B cell (primary cell): ENCODE data around the gene SHC3. TPM values are rescaled to one million over a fixed set of nuclear protein-coding genes. Genes with fewer than 3 reads are reported as not detected.

ENCODE experiments used
- ATAC-seq: fragments of 200-7000 bp; cut with Tn5 transposase; one replicate; pipeline ENCODE4 v1.10.0; 2021; ENCODE audit warnings: low read depth, mild to moderate bottlenecking, moderate number of reproducible peaks, moderate library complexity
- CTCF ChIA-PET: fragments of 350-600 bp; sonication (Branson Sonifier 250); formaldehyde crosslinking; loops from one replicate; lab custom pipeline; 2021; ENCODE audit warnings: antibody characterized with exemption, inconsistent platforms; lab: Charles Lee
- POLR2A ChIA-PET: fragments of 350-600 bp; sonication (Branson Sonifier 250); formaldehyde crosslinking; loops from one replicate; lab custom pipeline; 2021; ENCODE audit warnings: antibody characterized with exemption; lab: Charles Lee
- DNase-seq: peaks from one replicate; pipeline ENCODE4 v3.0.0; 2013
- H2AFZ ChIP-seq: 2 replicates; pipeline ENCODE4 v1.6.1; 2012; ENCODE audit warnings: mild to moderate bottlenecking, low read depth, low read length; ENCODE audit not compliant: insufficient read depth, poor library complexity, severe bottlenecking
- H3K27ac ChIP-seq, 2 donors: 1 replicate in 1 of 2; 2 replicates in 1 of 2; pipeline ENCODE4 v1.5.1; 2012 to 2013; ENCODE audit warnings: low read length in 2 of 2, mild to moderate bottlenecking in 2 of 2, moderate library complexity in 1 of 2
- H3K27me3 ChIP-seq, 4 experiments: fragments of 200-600 bp in 1 of 4; sonication (generic) in 1 of 4; replicated peaks in 1 of 4; 1 replicate in 2 of 4; 2 replicates in 2 of 4; pipeline versions ENCODE4 v1.6.1 to v1.7.0; 2013 to 2016; ENCODE audit warnings: low read length in 3 of 4, mild to moderate bottlenecking in 2 of 4, mixed read lengths in 1 of 4, moderate library complexity in 1 of 4; ENCODE audit not compliant: insufficient read depth in 4 of 4, control insufficient read depth in 3 of 4; ENCODE audit errors: control extremely low read depth in 1 of 4
- H3K36me3 ChIP-seq, 2 experiments: replicated peaks in 1 of 2; 1 replicate in 1 of 2; 2 replicates in 1 of 2; pipeline versions ENCODE4 v1.6.1 to v1.7.1; 2013; ENCODE audit warnings: low read length in 1 of 2; ENCODE audit not compliant: insufficient read depth in 2 of 2, control insufficient read depth in 1 of 2; ENCODE audit errors: control extremely low read depth in 1 of 2, extremely low read depth in 1 of 2
- H3K4me1 ChIP-seq, 2 donors: fragments of 200-600 bp in 1 of 2; sonication (generic) in 1 of 2; 1 replicate in 1 of 2; 2 replicates in 1 of 2; pipeline versions ENCODE4 v1.5.1 to v1.6.1; 2013 to 2017; ENCODE audit warnings: low read length in 2 of 2; ENCODE audit not compliant: control insufficient read depth in 2 of 2, insufficient read depth in 2 of 2
- H3K4me2 ChIP-seq: replicated peaks from 2 replicates; pipeline ENCODE3; 2012; ENCODE audit warnings: mild to moderate bottlenecking, low read depth, low read length; ENCODE audit not compliant: poor library complexity, severe bottlenecking
- H3K4me3 ChIP-seq, 5 experiments: fragments of 200-600 bp in 1 of 5; sonication (generic) in 1 of 5; 1 replicate in 3 of 5; 2 replicates in 2 of 5; pipeline versions ENCODE4 v1.5.1 to v1.7.0; 2011 to 2016; ENCODE audit warnings: low read length in 4 of 5, mild to moderate bottlenecking in 4 of 5, low read depth in 2 of 5, control low read depth in 1 of 5, moderate library complexity in 1 of 5; ENCODE audit not compliant: insufficient read depth in 1 of 5; ENCODE audit errors: control extremely low read depth in 1 of 5, extremely low read depth in 1 of 5
- H3K79me2 ChIP-seq: fragments of 200-600 bp; sonication (generic); one replicate; pipeline ENCODE4 v1.6.0; 2016; ENCODE audit warnings: low read length; ENCODE audit not compliant: control insufficient read depth, insufficient read depth
- H3K9ac ChIP-seq: fragments of 200-600 bp; sonication (generic); 2 replicates; pipeline ENCODE4 v1.6.1; 2017; ENCODE audit warnings: mild to moderate bottlenecking, low read length, moderate library complexity
- H3K9me3 ChIP-seq, 3 donors: one replicate each; pipeline versions ENCODE4 v1.6.1 to v1.7.1; 2013; ENCODE audit warnings: low read length in 2 of 3; ENCODE audit not compliant: control insufficient read depth in 2 of 3, insufficient read depth in 1 of 3; ENCODE audit errors: control extremely low read depth in 1 of 3
- H4K20me1 ChIP-seq: 2 replicates; pipeline ENCODE4 v1.6.0; 2012; ENCODE audit warnings: mild to moderate bottlenecking, low read length; ENCODE audit not compliant: insufficient read depth, control insufficient read depth, poor library complexity, severe bottlenecking
- H3K27ac Mint-ChIP-seq: one replicate; pipeline ENCODE4 v1.8.0; 2021; ENCODE audit warnings: mixed read lengths
- H3K27me3 Mint-ChIP-seq: one replicate; pipeline ENCODE4 v1.8.0; 2021; ENCODE audit warnings: mixed read lengths
- H3K4me1 Mint-ChIP-seq: one replicate; pipeline ENCODE4 v1.8.0; 2021; ENCODE audit warnings: mixed read lengths
- H3K4me3 Mint-ChIP-seq: one replicate; pipeline ENCODE4 v1.8.0; 2021; ENCODE audit warnings: mixed read lengths
- H3K9me3 Mint-ChIP-seq: one replicate; pipeline ENCODE4 v1.8.0; 2022; ENCODE audit warnings: mixed read lengths; ENCODE audit not compliant: insufficient read depth
- EZH2 ChIP-seq: IDR thresholded peaks from 2 replicates; pipeline ENCODE4 v1.6.1; 2012; ENCODE audit warnings: borderline replicate concordance, low read depth, mild to moderate bottlenecking, moderate library complexity, low read length; ENCODE audit not compliant: insufficient read depth, poor library complexity, severe bottlenecking
- WGBS: methylation state at CpG from one replicate; pipeline ENCODE4 v1.1.5; 2013; ENCODE audit warnings: missing lambda C conversion rate; ENCODE audit not compliant: insufficient coverage; 5-methylcytosine and 5-hydroxymethylcytosine counted together
- intact Hi-C: fragments of 100-400 bp; cut with micrococcal nuclease; formaldehyde crosslinking; loops from one replicate; pipeline ENCODE4 v1.10.0; 2022
- polyA plus RNA-seq: library from polyadenylated mRNA; depleted of rRNA; stranded (reverse); fragments of >200 nt; gene quantifications from 2 replicates; pipeline ENCODE4 v1.2.3, GENCODE V29; 2012
- total RNA-seq, 2 donors: library from RNA; stranded (reverse); fragments of 120-200 nt in 1 of 2; gene quantifications; 1 replicate in 1 of 2; 2 replicates in 1 of 2; pipeline versions ENCODE4 v1.2.3 to v1.2.4, GENCODE V29; 2013 to 2022
- TF ChIP-seq, protein P1 (sequence below): fragments of 200-600 bp; IDR thresholded peaks from one replicate; pipeline ENCODE4 v1.8.0; 2022; ENCODE audit warnings: antibody characterized with exemption, mild to moderate bottlenecking

SHC3 gene
- total and polyA plus RNA-seq, 2 donors (not counting 1 experiment from before 2014, with no cell fraction given) = 0.03 TPM; not detected in 1

DNA sequence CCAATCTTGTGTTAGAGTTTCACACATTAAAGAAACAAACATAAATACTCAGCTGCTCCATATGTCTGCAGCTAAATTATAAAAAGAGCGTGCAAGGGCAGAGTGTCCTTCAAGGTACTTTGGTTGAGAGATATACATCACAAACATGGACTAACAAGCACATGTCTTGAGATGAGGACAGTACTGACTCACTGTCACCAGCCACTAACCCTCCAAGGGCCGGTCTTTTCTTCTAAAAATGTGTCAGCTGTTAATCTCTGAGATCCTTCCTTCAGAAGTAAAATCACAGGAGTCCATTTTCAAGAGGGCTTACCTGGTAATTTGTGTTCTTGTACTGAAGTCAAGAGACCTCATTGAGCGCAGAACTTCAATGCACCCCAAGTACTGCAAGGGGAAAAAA lies 66.4 kb downstream of the SHC3 start:
- TF ChIP-seq, protein P1, sequence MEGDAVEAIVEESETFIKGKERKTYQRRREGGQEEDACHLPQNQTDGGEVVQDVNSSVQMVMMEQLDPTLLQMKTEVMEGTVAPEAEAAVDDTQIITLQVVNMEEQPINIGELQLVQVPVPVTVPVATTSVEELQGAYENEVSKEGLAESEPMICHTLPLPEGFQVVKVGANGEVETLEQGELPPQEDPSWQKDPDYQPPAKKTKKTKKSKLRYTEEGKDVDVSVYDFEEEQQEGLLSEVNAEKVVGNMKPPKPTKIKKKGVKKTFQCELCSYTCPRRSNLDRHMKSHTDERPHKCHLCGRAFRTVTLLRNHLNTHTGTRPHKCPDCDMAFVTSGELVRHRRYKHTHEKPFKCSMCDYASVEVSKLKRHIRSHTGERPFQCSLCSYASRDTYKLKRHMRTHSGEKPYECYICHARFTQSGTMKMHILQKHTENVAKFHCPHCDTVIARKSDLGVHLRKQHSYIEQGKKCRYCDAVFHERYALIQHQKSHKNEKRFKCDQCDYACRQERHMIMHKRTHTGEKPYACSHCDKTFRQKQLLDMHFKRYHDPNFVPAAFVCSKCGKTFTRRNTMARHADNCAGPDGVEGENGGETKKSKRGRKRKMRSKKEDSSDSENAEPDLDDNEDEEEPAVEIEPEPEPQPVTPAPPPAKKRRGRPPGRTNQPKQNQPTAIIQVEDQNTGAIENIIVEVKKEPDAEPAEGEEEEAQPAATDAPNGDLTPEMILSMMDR = no peak
- no peak for TF ChIP-seq EZH2
- DNase-seq (no peak), ATAC-seq (no peak)
- H3K4me3 Mint-ChIP-seq = no peak overlapping the region
- ChIA-PET POLR2A (no interaction called here), CTCF (no interaction called here)
- Histone ChIP-seq H3K9ac (no peak overlapping the region), H3K36me3 (no peaks in the 10 kb centered on the region), H3K4me2 (no peak overlapping the region), H4K20me1 (no peaks in the 10 kb centered on the region), H3K4me3 (no peak overlapping the region), H2AFZ (no peak overlapping the region), H3K9me3 (no peaks in the 10 kb centered on the region), H3K79me2 (no peaks in the 10 kb centered on the region), H3K27me3 (peaks cover 0 to 5% (median 0%) of the 10 kb centered on the region in 4 experiments), H3K4me1 (no peaks in the 10 kb centered on the region), H3K27ac (no peak overlapping the region)
- no peaks in the 10 kb centered on the region for H3K4me1 Mint-ChIP-seq
- H3K27me3 Mint-ChIP-seq = peaks cover 26% of the 10 kb centered on the region
- peaks cover 5% of the 10 kb centered on the region for H3K9me3 Mint-ChIP-seq
- intact Hi-C loops = no loop called here
- H3K27ac Mint-ChIP-seq = no peak overlapping the region
- 83% methylated on average over 1 of the region's 3 CpGs for WGBS

DNA sequence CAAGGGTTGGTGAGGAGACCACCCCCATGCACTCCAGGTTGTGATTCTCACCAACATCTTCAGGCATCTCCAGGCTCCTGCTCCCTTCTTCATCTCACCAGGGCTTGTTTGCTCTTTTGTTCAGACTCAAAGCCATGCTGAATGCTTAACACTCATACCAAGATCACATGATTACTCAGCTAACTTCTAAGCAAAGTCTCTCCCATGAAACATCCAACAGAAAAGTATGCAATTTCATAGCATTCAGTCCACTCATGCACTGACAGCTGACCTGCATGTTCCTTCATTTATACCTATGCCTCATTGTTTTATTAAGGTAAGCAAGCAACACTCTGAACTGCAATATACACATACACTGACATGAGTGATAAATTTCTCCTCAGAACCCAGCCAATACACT lies 69.0 kb downstream of the SHC3 start:
- Histone ChIP-seq H3K27ac (no peak overlapping the region), H3K9ac (no peak overlapping the region), H3K9me3 (no peaks in the 10 kb centered on the region), H3K4me3 (no peak overlapping the region), H2AFZ (no peak overlapping the region), H3K36me3 (no peaks in the 10 kb centered on the region), H3K27me3 (peaks cover 0 to 5% (median 3%) of the 10 kb centered on the region in 4 experiments), H3K4me2 (no peak overlapping the region), H3K4me1 (no peaks in the 10 kb centered on the region), H4K20me1 (no peaks in the 10 kb centered on the region), H3K79me2 (no peaks in the 10 kb centered on the region)
- Mint-ChIP-seq H3K27me3 (peaks cover 19% of the 10 kb centered on the region), H3K27ac (no peak overlapping the region), H3K4me1 (no peaks in the 10 kb centered on the region), H3K9me3 (no peaks in the 10 kb centered on the region), H3K4me3 (no peak overlapping the region)
- ChIA-PET POLR2A (no interaction called here), CTCF (no interaction called here)
- DNase-seq = no peak
- TF ChIP-seq EZH2 = no peak
- TF ChIP-seq, protein P1 = no peak
- intact Hi-C loops = no loop called here
- no peak for ATAC-seq
